MCF 10A (cell line): ENCODE results near the gene PFKP. TPM values are rescaled to one million over a fixed set of nuclear protein-coding genes. Genes with fewer than 3 reads are reported as not detected.

Experiments
- BruUV-seq: library from RNA; stranded (reverse); fragments of 400-500 nt; replicated peaks from 2 replicates; lab custom pipeline; 2021; lab: Mats Ljungman, UMichigan
- CTCF ChIA-PET: fragments of 300-600 bp; sonication (Branson Sonifier 250); formaldehyde crosslinking; extraction: SDS; loops from one replicate; lab custom pipeline; 2021; ENCODE audit warnings: antibody characterized with exemption, inconsistent platforms; lab: Yijun Ruan, JAX
- POLR2A ChIA-PET: fragments of 300-600, 350-650 bp; sonication (Branson Sonifier 250); formaldehyde crosslinking; extraction: SDS; loops from one replicate; lab custom pipeline; 2020; ENCODE audit warnings: antibody characterized with exemption, inconsistent platforms; lab: Yijun Ruan, JAX
- DNase-seq: peaks from one replicate; pipeline ENCODE4 v3.0.0-alpha.2; 2018; ENCODE audit not compliant: unreplicated experiment
- H3K27ac Mint-ChIP-seq: one replicate; pipeline ENCODE4 v1.8.0; 2022; ENCODE audit warnings: mild to moderate bottlenecking, low read depth, mixed read lengths; ENCODE audit not compliant: unreplicated experiment
- H3K27me3 Mint-ChIP-seq: one replicate; pipeline ENCODE4 v1.8.0; 2022; ENCODE audit warnings: mixed read lengths; ENCODE audit not compliant: insufficient read depth, unreplicated experiment
- H3K36me3 Mint-ChIP-seq: one replicate; pipeline ENCODE4 v1.8.0; 2022; ENCODE audit warnings: mild to moderate bottlenecking, moderate library complexity, mixed read lengths; ENCODE audit not compliant: insufficient read depth, unreplicated experiment
- H3K4me1 Mint-ChIP-seq: one replicate; pipeline ENCODE4 v1.8.0; 2022; ENCODE audit warnings: mixed read lengths; ENCODE audit not compliant: insufficient read depth, unreplicated experiment
- H3K4me3 Mint-ChIP-seq: one replicate; pipeline ENCODE4 v1.8.0; 2022; ENCODE audit warnings: mild to moderate bottlenecking, moderate library complexity, mixed read lengths; ENCODE audit not compliant: unreplicated experiment
- H3K9me3 Mint-ChIP-seq: one replicate; pipeline ENCODE4 v1.8.0; 2022; ENCODE audit warnings: mixed read lengths; ENCODE audit not compliant: unreplicated experiment
- intact Hi-C: fragments of 100-400 bp; cut with micrococcal nuclease; formaldehyde crosslinking; loops from 2 replicates; pipeline ENCODE4 v1.14.1; 2022
- total RNA-seq: library from RNA; stranded (reverse); gene quantifications from 2 replicates; pipeline ENCODE4 v1.2.3, GENCODE V29; 2022
- TF ChIP-seq, protein P1 (sequence below): fragments of 200-600 bp; IDR thresholded peaks from one replicate; pipeline ENCODE4 v1.8.0; 2022; ENCODE audit warnings: antibody characterized with exemption, mild to moderate bottlenecking; ENCODE audit not compliant: unreplicated experiment

PFKP gene
- total RNA-seq, 1 experiment from 2014 or later: 186 TPM

DNA sequence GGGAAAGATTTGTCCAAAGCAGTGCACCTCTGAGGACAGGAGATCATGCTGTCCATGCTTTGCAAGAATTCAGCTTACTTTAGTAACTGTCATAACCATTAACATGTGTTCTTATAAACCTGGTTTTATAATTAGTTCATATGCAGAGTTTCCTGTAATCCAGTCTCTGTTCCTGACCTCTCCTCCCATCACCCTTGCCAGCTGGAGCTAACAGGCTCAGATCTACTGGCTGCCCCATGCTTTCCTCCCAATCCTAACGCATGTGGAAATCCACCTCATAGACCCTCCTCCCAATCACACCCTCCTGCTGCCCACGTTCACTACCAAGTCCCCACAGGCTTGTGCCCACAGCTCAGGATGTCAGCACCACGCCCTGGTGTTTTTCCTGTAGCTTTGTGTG, 45.3 kb upstream of the PFKP start:
- Mint-ChIP-seq H3K4me1 (no peaks in the 10 kb centered on the region), H3K27me3 (peaks cover 82% of the 10 kb centered on the region), H3K4me3 (no peak overlapping the region), H3K27ac (no peak overlapping the region), H3K9me3 (no peaks in the 10 kb centered on the region), H3K36me3 (no peaks in the 10 kb centered on the region)
- intact Hi-C loops: no loop called here
- BruUV-seq: no TSS peak
- no peak for DNase-seq
- ChIA-PET CTCF (interaction anchor here (1.3 kb wide), 1 partner anchor 21 kb away, joined by 9 read pairs; no protein-coding TSS in a partner anchor), POLR2A (no interaction called here)
- TF ChIP-seq, protein P1, sequence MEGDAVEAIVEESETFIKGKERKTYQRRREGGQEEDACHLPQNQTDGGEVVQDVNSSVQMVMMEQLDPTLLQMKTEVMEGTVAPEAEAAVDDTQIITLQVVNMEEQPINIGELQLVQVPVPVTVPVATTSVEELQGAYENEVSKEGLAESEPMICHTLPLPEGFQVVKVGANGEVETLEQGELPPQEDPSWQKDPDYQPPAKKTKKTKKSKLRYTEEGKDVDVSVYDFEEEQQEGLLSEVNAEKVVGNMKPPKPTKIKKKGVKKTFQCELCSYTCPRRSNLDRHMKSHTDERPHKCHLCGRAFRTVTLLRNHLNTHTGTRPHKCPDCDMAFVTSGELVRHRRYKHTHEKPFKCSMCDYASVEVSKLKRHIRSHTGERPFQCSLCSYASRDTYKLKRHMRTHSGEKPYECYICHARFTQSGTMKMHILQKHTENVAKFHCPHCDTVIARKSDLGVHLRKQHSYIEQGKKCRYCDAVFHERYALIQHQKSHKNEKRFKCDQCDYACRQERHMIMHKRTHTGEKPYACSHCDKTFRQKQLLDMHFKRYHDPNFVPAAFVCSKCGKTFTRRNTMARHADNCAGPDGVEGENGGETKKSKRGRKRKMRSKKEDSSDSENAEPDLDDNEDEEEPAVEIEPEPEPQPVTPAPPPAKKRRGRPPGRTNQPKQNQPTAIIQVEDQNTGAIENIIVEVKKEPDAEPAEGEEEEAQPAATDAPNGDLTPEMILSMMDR: no peak

DNA sequence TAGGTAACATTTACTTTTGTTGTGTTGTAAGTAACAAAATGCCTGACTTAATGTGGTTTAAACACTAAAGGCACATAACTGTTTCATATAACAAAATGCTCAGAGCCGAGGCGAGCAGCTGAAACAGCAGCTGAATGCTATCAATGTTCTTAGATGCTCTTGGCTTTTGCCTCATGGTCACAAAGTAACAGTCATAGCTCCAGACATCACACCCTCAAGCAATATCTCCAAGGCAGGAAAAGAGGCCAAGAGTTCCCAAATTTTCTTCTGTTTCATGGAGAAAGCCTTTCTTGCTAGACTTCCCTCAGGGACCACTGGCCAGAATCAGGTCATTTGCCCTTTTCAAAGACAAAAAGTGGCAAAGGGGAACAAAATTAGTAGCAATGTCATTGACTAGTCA, 43.5 kb upstream of the PFKP start:
- Mint-ChIP-seq H3K9me3 (no peaks in the 10 kb centered on the region), H3K27me3 (peaks cover 75% of the 10 kb centered on the region), H3K27ac (no peak overlapping the region), H3K4me3 (no peak overlapping the region), H3K36me3 (no peaks in the 10 kb centered on the region), H3K4me1 (no peaks in the 10 kb centered on the region)
- BruUV-seq: no TSS peak
- intact Hi-C loops: no loop called here
- DNase-seq: no peak
- ChIA-PET POLR2A (no interaction called here), CTCF (interaction anchor here (0.8 to 1.5 kb wide), 2 partner anchors 20 to 46 kb away, joined by 6 to 7 read pairs; no protein-coding TSS in a partner anchor)
- TF ChIP-seq, protein P1: no peak

DNA sequence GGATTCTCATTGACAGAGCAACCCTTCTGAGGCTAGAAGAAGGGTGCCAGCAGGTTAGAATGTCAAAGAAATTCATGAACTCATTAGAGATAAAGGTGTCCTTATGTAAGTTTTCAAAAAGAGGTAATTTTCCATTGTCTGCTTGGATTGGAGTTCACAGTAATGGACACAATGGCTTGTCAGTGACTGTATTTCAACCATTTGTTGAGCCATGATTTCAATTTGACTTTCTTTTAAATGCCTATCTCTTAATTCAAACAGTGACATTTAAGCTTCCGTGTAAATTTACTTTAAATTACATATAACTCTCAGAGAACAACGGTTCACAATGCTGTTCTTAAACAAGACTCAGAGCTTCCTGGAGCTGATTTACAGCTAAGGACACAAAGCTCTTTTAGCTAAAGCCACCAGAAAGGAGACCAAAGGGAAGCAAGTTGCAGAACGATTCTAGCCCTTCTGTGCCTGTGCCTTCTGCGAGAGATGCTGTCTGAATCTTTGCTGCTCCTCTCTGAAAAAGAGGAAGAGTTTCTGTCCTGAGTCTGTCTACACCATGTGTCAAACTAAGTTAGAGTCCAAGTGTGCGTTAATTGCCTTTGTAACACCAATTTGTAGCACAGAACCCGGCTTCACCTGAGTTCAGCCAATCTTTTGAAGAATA, 42.2 kb upstream of the PFKP start:
- CTCF ChIA-PET: interaction anchor here (1.5 kb wide), 1 partner anchor 19 kb away, joined by 6 read pairs; no protein-coding TSS in a partner anchor
- no peaks in the 10 kb centered on the region for H3K36me3 Mint-ChIP-seq
- intact Hi-C loops: no loop called here
- TF ChIP-seq, protein P1: no peak
- H3K9me3 Mint-ChIP-seq: no peaks in the 10 kb centered on the region
- H3K4me1 Mint-ChIP-seq: no peaks in the 10 kb centered on the region
- no peak overlapping the region for H3K27ac Mint-ChIP-seq
- BruUV-seq: no TSS peak
- no peak overlapping the region for H3K4me3 Mint-ChIP-seq
- DNase-seq: no peak
- H3K27me3 Mint-ChIP-seq: peaks cover 63% of the 10 kb centered on the region
- POLR2A ChIA-PET: no interaction called here

DNA sequence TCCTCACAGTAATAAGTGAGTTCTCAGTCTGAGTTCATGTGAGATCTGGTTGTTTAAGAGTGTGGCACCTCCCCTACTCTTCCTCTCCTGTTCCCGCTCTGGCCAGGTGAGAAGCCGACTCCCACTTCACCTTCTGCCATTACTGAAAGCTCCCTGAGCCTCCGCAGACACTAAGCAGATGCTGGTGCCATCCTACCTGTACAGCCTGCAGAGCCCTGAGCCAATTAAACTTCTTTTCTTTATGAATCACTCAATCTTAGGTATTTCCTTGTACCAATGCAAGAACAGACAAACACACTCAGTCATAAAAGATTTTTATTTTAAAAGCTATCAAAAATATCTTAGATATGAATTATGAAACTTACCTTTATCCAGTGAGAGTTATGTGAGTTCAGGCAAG, 39.5 kb upstream of the PFKP start:
- Mint-ChIP-seq H3K4me3 (no peak overlapping the region), H3K27me3 (peaks cover 63% of the 10 kb centered on the region), H3K4me1 (no peaks in the 10 kb centered on the region), H3K27ac (no peak overlapping the region), H3K9me3 (no peaks in the 10 kb centered on the region), H3K36me3 (no peaks in the 10 kb centered on the region)
- intact Hi-C loops: no loop called here
- no TSS peak for BruUV-seq
- no peak for DNase-seq
- TF ChIP-seq, protein P1: no peak
- POLR2A ChIA-PET: interaction anchor here (0.6 to 1.3 kb wide), 2 partner anchors 12 to 1848 kb away, joined by 3 read pairs; no protein-coding TSS in a partner anchor
- CTCF ChIA-PET: interaction anchor here (0.6 kb wide), 1 partner anchor 50 kb away, joined by 3 read pairs; no protein-coding TSS in a partner anchor
